SU-DHL-6 (cell line): ENCODE measurements around the gene ALCAM.
"Not testable (repeated sequence)": the region's sequence is repeated elsewhere in the genome, so short reads cannot be mapped to it uniquely, and the experiment has no call there.

Experiments used
- H2AFZ ChIP-seq: fragments of 200-600 bp; sonication (generic); 2 replicates; pipeline ENCODE4 v1.6.1; 2014; ENCODE audit warnings: low read depth, mild to moderate bottlenecking, moderate library complexity, mixed read lengths, antibody characterized with exemption, low read length; ENCODE audit not compliant: severe bottlenecking
- H3F3A ChIP-seq: fragments of 200-600 bp; shearing (Covaris generic); 2 replicates; pipeline ENCODE4 v1.6.0; 2016; ENCODE audit warnings: antibody characterized with exemption, mild to moderate bottlenecking; ENCODE audit not compliant: insufficient read depth
- H3K27ac ChIP-seq: fragments of 200-600 bp; sonication (generic); 2 replicates; pipeline ENCODE4 v1.5.1; 2016; ENCODE audit warnings: low read depth, mild to moderate bottlenecking, low read length, moderate library complexity, mixed read lengths
- H3K27me3 ChIP-seq: fragments of 200-600 bp; sonication (generic), shearing (Covaris generic); 2 replicates; pipeline ENCODE4 v1.6.0; 2014; ENCODE audit warnings: mild to moderate bottlenecking, low read length
- H3K36me3 ChIP-seq: fragments of 200-600 bp; sonication (generic); 2 replicates; pipeline ENCODE4 v1.6.1; 2014; ENCODE audit warnings: mild to moderate bottlenecking, low read length, mixed read lengths
- H3K4me2 ChIP-seq: fragments of 300-600, 200-600 bp; shearing (Covaris generic), sonication (generic); 2 replicates; pipeline ENCODE4 v1.6.0; 2014; ENCODE audit warnings: low read length, low read depth, mild to moderate bottlenecking; ENCODE audit not compliant: poor library complexity, severe bottlenecking
- H3K4me3 ChIP-seq: fragments of 200-600 bp; sonication (generic); 2 replicates; pipeline ENCODE4 v1.5.1; 2014; ENCODE audit warnings: antibody characterized with exemption, low read length, mild to moderate bottlenecking, mixed read lengths; ENCODE audit not compliant: insufficient read depth, poor library complexity, severe bottlenecking
- H3K79me2 ChIP-seq: fragments of 200-600 bp; sonication (generic); 2 replicates; pipeline ENCODE4 v1.6.1; 2014; ENCODE audit warnings: mild to moderate bottlenecking, low read length, moderate library complexity; ENCODE audit not compliant: insufficient read depth
- H3K9ac ChIP-seq: fragments of 200-600 bp; sonication (generic); 2 replicates; pipeline ENCODE4 v1.7.0; 2014; ENCODE audit warnings: mild to moderate bottlenecking, low read length
- H3K9me2 ChIP-seq: fragments of 200-600 bp; sonication (generic); replicated peaks from 2 replicates; pipeline ENCODE4 v1.6.1; 2014; ENCODE audit warnings: low read length; ENCODE audit not compliant: insufficient read depth
- H3K9me3 ChIP-seq: fragments of 200-600 bp; sonication (generic); 2 replicates; pipeline ENCODE4 v1.6.1; 2014; ENCODE audit warnings: low read length, mixed read lengths; ENCODE audit not compliant: insufficient read depth
- H4K20me1 ChIP-seq: fragments of 200-600 bp; sonication (generic); 2 replicates; pipeline ENCODE4 v1.6.1; 2014; ENCODE audit warnings: low read depth, mild to moderate bottlenecking, antibody characterized with exemption, low read length, moderate library complexity, mixed read lengths
- CTCF ChIP-seq: fragments of 200-600 bp; sonication (generic); IDR thresholded peaks from one replicate; pipeline ENCODE4 v1.5.1; 2017; ENCODE audit warnings: antibody characterized with exemption, mild to moderate bottlenecking, low read length, moderate library complexity; ENCODE audit not compliant: insufficient read depth, poor library complexity, severe bottlenecking
- EZH2phosphoT487 ChIP-seq: fragments of 200-600 bp; sonication (generic), shearing (Covaris generic); conservative IDR thresholded peaks from 2 replicates; pipeline ENCODE4 v1.6.1; 2018; ENCODE audit warnings: mild to moderate bottlenecking, antibody characterized with exemption, low read length, moderate library complexity, mixed read lengths

ALCAM gene

GRCh38 chr3:105401691-105402149, 35.0 kb downstream of the ALCAM start:
- Histone ChIP-seq H3K9me2 (no peaks in the 10 kb centered on the region), H3F3A (no peaks in the 10 kb centered on the region), H3K27me3 (no peaks in the 10 kb centered on the region), H2AFZ (no peak overlapping the region), H3K79me2 (peaks cover 52% of the 10 kb centered on the region), H3K9ac (no peak overlapping the region), H3K4me3 (no peak overlapping the region), H3K9me3 (no peaks in the 10 kb centered on the region), H3K4me2 (no peak overlapping the region), H4K20me1 (no peaks in the 10 kb centered on the region), H3K27ac (no peak overlapping the region), H3K36me3 (peaks cover 4% of the 10 kb centered on the region; the same call in 1 of the 2 replicates)
- TF ChIP-seq EZH2phosphoT487 = no peak
- TF ChIP-seq CTCF = no peak

GRCh38 chr3:105402287-105402801, 35.6 kb downstream of the ALCAM start:
- H2AFZ ChIP-seq = no peak overlapping the region
- TF ChIP-seq CTCF (no peak), EZH2phosphoT487 (no peak)
- peaks cover 4% of the 10 kb centered on the region; the same call in 1 of the 2 replicates for H3K36me3 ChIP-seq
- no peaks in the 10 kb centered on the region for H3K9me3 ChIP-seq
- H3K27ac ChIP-seq = no peak overlapping the region
- peaks cover 47% of the 10 kb centered on the region for H3K79me2 ChIP-seq
- no peak overlapping the region for H3K4me2 ChIP-seq
- H3K4me3 ChIP-seq = no peak overlapping the region
- no peaks in the 10 kb centered on the region for H3K9me2 ChIP-seq
- no peaks in the 10 kb centered on the region for H3F3A ChIP-seq
- no peaks in the 10 kb centered on the region for H4K20me1 ChIP-seq
- no peak overlapping the region for H3K9ac ChIP-seq
- no peaks in the 10 kb centered on the region for H3K27me3 ChIP-seq

- H3K4me2 ChIP-seq, H3K9me2 ChIP-seq, H2AFZ ChIP-seq, H3K27me3 ChIP-seq, H3F3A ChIP-seq, H3K9ac ChIP-seq, H3K36me3 ChIP-seq, H3K4me3 ChIP-seq, H3K9me3 ChIP-seq, H3K27ac ChIP-seq, H4K20me1 ChIP-seq: not testable (repeated sequence)
- H3K79me2 ChIP-seq = peaks cover 40% of the 10 kb centered on the region
Measured at GRCh38 chr3:105403034-105403433, 36.3 kb downstream of the ALCAM start.

- no peak overlapping the region for H2AFZ ChIP-seq
Measured at GRCh38 chr3:105406268-105406667, 39.6 kb downstream of the ALCAM start.

More at GRCh38 chr3:105406268-105406667, 39.6 kb downstream of the ALCAM start:
- no peaks in the 10 kb centered on the region for H3K27me3 ChIP-seq
- H4K20me1 ChIP-seq = no peaks in the 10 kb centered on the region
- H3K9me3 ChIP-seq = no peaks in the 10 kb centered on the region
- no peaks in the 10 kb centered on the region for H3F3A ChIP-seq
- H3K9me2 ChIP-seq = no peaks in the 10 kb centered on the region
- no peak overlapping the region for H3K9ac ChIP-seq
- no peak for TF ChIP-seq EZH2phosphoT487
- TF ChIP-seq CTCF = no peak
- H3K27ac ChIP-seq = no peak overlapping the region
- no peak overlapping the region for H3K4me2 ChIP-seq
- peaks cover 16% of the 10 kb centered on the region; the same call in 1 of the 2 replicates for H3K79me2 ChIP-seq
- H3K36me3 ChIP-seq = no peaks in the 10 kb centered on the region
- H3K4me3 ChIP-seq = no peak overlapping the region
